HS-27A (cell line): ENCODE data around the gene TUT7.
"Not testable (repeated sequence)": the region's sequence is repeated elsewhere in the genome, so short reads cannot be mapped to it uniquely, and the experiment has no call there.

Source experiments
- DNase-seq: peaks from one replicate; pipeline ENCODE4 v3.0.0-alpha.2; 2012; ENCODE audit warnings: low read depth, missing footprints

The TUT7 gene

GRCh38 chr9:86304236-86304730 lies 49.9 kb downstream of the TUT7 start:
- DNase-seq: no peak

GRCh38 chr9:86303316-86303975 lies 50.8 kb downstream of the TUT7 start:
- no peak for DNase-seq

GRCh38 chr9:86301686-86302085 lies 52.5 kb downstream of the TUT7 start:
- no peak for DNase-seq

- DNase-seq: no peak
Observed at GRCh38 chr9:86300701-86301100, 53.5 kb downstream of the TUT7 start.

GRCh38 chr9:86298873-86299272 lies 55.3 kb downstream of the TUT7 start:
- no peak for DNase-seq

- not testable (repeated sequence) for DNase-seq
Observed at GRCh38 chr9:86290341-86290740, 63.9 kb downstream of the TUT7 start.

GRCh38 chr9:86288499-86289198 lies 65.6 kb downstream of the TUT7 start:
- no peak for DNase-seq

GRCh38 chr9:86287013-86287412 lies 67.2 kb downstream of the TUT7 start:
- DNase-seq: no peak

GRCh38 chr9:86286278-86286677 lies 67.9 kb downstream of the TUT7 start:
- DNase-seq: no peak

- no peak for DNase-seq
Observed at GRCh38 chr9:86285261-86285660, 68.9 kb downstream of the TUT7 start.

GRCh38 chr9:86282979-86283535 lies 71.2 kb downstream of the TUT7 start:
- DNase-seq: no peak

- peak; percentile 75 for DNase-seq
Observed at GRCh38 chr9:86282077-86282978, 71.9 kb downstream of the TUT7 start, which contains the start of gene ISCA1. ISCA1 (minus strand) TSS chr9:86282538; CDS start chr9:86282458, 80 bp downstream.

- DNase-seq: no peak
Observed at GRCh38 chr9:86281593-86282076, 72.6 kb downstream of the TUT7 start.

GRCh38 chr9:86280580-86280979 lies 73.6 kb downstream of the TUT7 start:
- no peak for DNase-seq

GRCh38 chr9:86279839-86280238 lies 74.4 kb downstream of the TUT7 start:
- DNase-seq: no peak

GRCh38 chr9:86277072-86277471 lies 77.1 kb downstream of the TUT7 start:
- no peak for DNase-seq

GRCh38 chr9:86275962-86276361 lies 78.2 kb downstream of the TUT7 start:
- DNase-seq: no peak

GRCh38 chr9:86274821-86275643 lies 79.2 kb downstream of the TUT7 start:
- DNase-seq: no peak

- DNase-seq: no peak
Observed at GRCh38 chr9:86272221-86272620, 82.0 kb downstream of the TUT7 start.

GRCh38 chr9:86263876-86264275 lies 90.3 kb downstream of the TUT7 start:
- DNase-seq: no peak

- DNase-seq: no peak
Observed at GRCh38 chr9:86262492-86262891, 91.7 kb downstream of the TUT7 start.
